Choroid plexus epithelial cell (primary cell): ENCODE results near the gene DVL1.

Source experiments
- DNase-seq: peaks from one replicate; pipeline ENCODE4 v3.0.0-alpha.2; 2010; ENCODE audit warnings: low read depth
- H3K4me3 ChIP-seq: 2 replicates; pipeline ENCODE4 v1.5.1; 2011; ENCODE audit warnings: low read depth, mild to moderate bottlenecking, control low read depth, low read length, moderate library complexity
- TF ChIP-seq, protein P1 (sequence below): conservative IDR thresholded peaks from 2 replicates; pipeline ENCODE4 v1.5.1; 2011; ENCODE audit warnings: low read depth, mild to moderate bottlenecking, control low read depth, inconsistent platforms, low read length, moderate library complexity

The DVL1 gene

DNA sequence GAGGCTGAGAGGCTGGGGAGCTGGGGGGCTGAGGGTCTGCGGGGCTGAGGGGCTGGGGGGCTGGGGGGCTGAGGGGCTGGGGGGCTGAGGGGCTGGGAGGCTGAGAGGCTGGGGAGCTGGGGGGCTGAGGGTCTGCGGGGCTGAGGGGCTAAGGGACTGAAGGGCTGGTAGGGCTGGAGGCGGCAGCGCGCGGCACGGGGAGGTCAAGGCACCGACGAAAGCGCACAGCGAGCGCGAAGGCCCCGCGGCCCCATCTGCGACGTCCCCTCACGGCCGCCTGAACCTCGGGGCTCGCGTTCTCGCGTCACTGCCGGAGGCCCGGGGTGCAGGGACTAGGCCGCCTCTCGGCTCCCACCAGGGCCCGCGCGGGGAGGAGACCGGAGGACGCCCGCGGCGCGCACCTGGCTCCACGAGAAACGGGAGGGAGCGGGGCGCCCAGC is 25.1 kb downstream of the DVL1 start:
- DNase-seq, result no peak
- peak overlapping the region; percentile 88 for H3K4me3 ChIP-seq

DNA sequence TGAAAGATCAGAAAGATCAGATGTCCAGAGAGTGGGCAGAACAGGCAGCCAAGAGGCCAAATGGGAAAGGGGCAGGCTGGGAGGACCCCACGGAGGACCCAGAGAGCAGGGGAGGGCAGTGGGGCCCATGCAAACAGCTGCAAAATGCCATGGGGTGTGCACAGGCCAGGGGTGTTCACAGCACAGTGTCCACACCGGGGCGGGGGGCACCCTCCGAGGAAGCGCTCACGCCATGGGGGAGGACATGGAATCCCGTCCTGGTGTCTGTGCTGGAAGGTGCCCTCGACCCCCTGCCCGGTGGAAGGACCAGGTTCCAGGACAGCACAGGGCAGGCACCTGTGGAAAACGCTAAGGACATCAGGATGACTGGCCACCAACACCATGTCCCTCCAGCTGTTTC is 26.3 kb downstream of the DVL1 start:
- DNase-seq, result no peak
- TF ChIP-seq, protein P1, sequence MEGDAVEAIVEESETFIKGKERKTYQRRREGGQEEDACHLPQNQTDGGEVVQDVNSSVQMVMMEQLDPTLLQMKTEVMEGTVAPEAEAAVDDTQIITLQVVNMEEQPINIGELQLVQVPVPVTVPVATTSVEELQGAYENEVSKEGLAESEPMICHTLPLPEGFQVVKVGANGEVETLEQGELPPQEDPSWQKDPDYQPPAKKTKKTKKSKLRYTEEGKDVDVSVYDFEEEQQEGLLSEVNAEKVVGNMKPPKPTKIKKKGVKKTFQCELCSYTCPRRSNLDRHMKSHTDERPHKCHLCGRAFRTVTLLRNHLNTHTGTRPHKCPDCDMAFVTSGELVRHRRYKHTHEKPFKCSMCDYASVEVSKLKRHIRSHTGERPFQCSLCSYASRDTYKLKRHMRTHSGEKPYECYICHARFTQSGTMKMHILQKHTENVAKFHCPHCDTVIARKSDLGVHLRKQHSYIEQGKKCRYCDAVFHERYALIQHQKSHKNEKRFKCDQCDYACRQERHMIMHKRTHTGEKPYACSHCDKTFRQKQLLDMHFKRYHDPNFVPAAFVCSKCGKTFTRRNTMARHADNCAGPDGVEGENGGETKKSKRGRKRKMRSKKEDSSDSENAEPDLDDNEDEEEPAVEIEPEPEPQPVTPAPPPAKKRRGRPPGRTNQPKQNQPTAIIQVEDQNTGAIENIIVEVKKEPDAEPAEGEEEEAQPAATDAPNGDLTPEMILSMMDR, result no peak
- no peak overlapping the region for H3K4me3 ChIP-seq

More for the DNA sequence above, 25.1 kb downstream of the DVL1 start:
- TF ChIP-seq, protein P1, result no peak

DNA sequence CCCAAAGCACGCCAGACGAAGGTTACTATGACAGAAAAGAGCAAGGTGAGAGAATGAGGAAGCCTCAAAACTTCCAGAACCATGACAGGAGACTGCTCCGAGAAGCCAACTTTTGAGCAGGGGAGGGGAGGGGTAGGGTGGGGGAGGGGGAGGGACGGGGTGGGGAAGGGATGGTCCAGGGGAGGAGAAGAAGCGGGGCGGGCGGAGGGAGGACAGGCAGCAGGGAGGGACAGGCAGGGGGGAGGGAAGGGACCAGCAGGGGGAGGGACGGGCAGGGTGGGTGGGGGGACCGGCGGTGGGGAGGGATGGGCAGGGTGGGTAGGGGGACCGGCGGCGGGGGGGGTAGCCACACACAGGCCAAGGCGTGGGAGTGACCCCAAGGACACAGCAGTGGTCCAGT is 26.8 kb downstream of the DVL1 start:
- H3K4me3 ChIP-seq, result no peak overlapping the region
- TF ChIP-seq, protein P1, result no peak
- no peak for DNase-seq

DNA sequence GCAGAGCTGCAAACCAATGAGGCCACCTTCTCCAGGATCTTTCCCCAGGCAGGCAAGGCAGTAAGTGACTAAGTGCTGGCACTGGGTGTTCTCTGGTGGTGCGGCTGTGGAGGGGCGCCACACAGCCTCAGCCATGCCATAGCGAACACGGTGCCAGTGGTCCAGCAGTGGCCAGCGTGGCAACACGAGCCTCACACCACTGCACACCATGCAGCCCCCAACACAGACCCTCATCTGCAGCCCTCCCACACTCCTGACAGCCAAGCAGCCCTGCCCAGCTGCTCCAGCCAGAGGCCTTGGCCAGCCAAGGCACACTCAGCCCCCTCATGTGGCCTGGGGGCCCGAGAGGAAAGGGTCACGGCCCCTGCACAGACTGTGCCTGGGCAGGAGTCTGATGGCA is 27.7 kb downstream of the DVL1 start:
- no peak overlapping the region for H3K4me3 ChIP-seq
- TF ChIP-seq, protein P1, result no peak
- DNase-seq, result no peak

DNA sequence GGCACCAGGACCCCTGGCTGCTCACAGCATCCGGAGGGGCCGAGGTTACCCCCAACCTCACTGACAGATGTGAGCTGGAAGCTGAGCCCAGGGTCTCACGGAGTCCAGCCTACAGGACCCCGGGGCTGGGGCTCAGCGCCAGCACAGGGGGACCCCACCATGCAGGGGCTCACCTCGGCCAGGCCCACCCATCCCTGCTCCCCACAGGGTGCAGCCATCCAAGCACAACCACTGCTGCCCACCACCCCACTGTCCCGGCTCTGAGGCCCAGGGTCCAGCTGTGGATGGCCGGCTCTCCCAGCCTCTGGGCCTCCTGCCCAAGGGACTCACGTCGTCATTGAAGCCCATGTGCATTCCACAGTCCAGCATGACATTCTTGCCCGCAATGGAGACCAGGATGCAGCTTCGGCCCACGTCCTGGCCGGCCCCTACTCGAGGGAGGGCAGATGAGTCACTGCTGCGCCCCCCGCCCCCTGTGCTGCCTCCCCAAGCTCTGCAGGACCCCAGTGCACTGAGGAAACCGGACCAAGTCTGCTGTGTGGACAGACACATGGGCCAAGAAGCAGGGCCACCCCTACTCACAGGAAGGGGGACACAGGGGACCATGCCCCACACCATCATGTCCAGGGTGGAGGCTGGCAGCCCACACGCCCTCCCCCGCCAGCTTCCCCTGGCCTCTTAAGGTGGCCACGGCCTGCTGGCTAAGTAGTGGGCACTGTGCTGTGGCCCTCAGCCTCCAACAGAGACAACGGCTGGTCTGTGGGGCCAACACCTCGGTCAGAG is 28.4 kb downstream of the DVL1 start:
- no peak overlapping the region for H3K4me3 ChIP-seq

DNA sequence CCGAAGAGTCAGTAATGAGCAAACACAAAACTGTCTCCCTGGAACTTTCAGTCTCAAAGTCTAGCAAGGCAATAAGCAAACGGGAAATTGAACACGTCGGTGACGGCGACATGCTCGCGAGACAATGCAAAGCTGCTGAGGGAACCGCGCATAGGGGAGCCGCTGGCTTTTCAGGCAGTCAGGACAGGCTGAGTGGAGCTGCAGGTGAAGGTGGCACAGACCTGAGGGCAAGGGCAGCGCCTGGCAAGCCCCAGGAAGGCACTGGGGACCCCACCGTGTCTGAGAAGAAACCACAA is 29.6 kb downstream of the DVL1 start:
- TF ChIP-seq, protein P1, result no peak
- no peak overlapping the region for H3K4me3 ChIP-seq
- no peak for DNase-seq

More for the DNA sequence above, 28.4 kb downstream of the DVL1 start:
- no peak for DNase-seq
- TF ChIP-seq, protein P1, result no peak
